Omental fat pad (tissue), 4 donors: ENCODE results near the gene ENHO. TPM values are rescaled to one million over a fixed set of nuclear protein-coding genes. Genes with fewer than 3 reads are reported as not detected.

Source experiments
- ATAC-seq: fragments of 150-250 bp; one replicate; pipeline ENCODE4 v1.9.1; 2016; ENCODE audit warnings: mild to moderate bottlenecking, moderate library complexity; ENCODE audit not compliant: low FRiP score
- DNase-seq: peaks from one replicate; pipeline ENCODE4 v3.0.0-alpha.2; 2019; ENCODE audit warnings: low spot score
- total RNA-seq, 4 donors: library from RNA; depleted of rRNA; stranded (reverse); fragments of >200 nt; gene quantifications; one replicate each; pipeline ENCODE4 v1.1.0, GENCODE V29; 2016
- TF ChIP-seq, protein P1 (sequence below), 3 donors: fragments of 450-650 bp; IDR thresholded peaks; one replicate each; pipeline ENCODE4 v1.5.1; 2016 to 2017; ENCODE audit warnings: antibody characterized with exemption in 3 of 3, mild to moderate bottlenecking in 3 of 3, moderate library complexity in 2 of 3

Gene ENHO
- total RNA-seq, 4 donors from 2014 or later = not detected

DNA sequence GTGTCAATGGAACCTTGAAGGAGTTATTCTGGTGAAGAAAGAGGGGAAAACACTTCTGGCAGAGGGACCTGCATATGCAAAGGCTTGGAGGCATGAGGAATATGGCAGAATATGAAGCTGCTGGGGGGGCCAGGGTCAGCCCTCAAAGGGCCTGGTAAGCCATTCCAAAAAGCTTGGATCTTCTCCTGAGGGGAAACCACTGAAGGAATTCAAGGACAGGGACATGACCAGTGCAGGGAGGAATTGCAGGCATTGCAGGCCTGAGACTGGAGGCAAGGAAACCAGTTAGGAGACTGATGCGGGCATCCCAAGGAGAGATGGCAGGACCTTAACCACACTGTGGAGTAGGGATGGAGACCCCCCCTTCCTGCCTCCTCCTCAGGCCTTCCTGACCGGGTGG lies 21.4 kb downstream of the ENHO start:
- ATAC-seq (no peak), DNase-seq (no peak)
- TF ChIP-seq, protein P1, sequence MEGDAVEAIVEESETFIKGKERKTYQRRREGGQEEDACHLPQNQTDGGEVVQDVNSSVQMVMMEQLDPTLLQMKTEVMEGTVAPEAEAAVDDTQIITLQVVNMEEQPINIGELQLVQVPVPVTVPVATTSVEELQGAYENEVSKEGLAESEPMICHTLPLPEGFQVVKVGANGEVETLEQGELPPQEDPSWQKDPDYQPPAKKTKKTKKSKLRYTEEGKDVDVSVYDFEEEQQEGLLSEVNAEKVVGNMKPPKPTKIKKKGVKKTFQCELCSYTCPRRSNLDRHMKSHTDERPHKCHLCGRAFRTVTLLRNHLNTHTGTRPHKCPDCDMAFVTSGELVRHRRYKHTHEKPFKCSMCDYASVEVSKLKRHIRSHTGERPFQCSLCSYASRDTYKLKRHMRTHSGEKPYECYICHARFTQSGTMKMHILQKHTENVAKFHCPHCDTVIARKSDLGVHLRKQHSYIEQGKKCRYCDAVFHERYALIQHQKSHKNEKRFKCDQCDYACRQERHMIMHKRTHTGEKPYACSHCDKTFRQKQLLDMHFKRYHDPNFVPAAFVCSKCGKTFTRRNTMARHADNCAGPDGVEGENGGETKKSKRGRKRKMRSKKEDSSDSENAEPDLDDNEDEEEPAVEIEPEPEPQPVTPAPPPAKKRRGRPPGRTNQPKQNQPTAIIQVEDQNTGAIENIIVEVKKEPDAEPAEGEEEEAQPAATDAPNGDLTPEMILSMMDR (IDR thresholded peaks at IDR 0.05) = no peak

- TF ChIP-seq, protein P1 (IDR thresholded peaks at IDR 0.05) = peak in 2 of 3 donors; percentile 65 to 94
- peak; percentile 34 for ATAC-seq
These were observed 22.0 kb downstream of the ENHO start for GRCh38 chr9:34500623-34501267.

GRCh38 chr9:34499076-34499475 lies 23.7 kb downstream of the ENHO start:
- TF ChIP-seq, protein P1 (IDR thresholded peaks at IDR 0.05) = no peak
- ATAC-seq (no peak), DNase-seq (no peak)

More at GRCh38 chr9:34500623-34501267, 22.0 kb downstream of the ENHO start:
- peak; percentile 62 for DNase-seq

DNA sequence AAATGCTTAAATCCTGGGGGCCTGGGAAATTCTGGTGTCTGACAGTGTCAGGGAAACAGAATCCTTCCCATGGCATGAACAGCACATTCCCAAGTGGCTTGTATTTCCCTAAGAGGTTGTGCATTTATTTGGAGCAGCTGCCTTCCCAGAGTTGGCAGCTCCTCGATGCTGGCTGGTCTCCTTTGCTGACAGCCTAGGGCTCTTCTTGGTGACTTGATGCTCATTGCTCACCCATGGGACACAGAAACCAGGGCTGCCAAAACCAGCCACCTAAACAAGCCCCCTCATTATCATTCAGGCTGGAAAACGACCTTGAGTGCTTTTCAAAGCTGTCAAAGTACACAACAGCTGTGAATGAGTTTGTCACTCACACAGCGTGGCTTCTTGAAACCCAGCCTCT lies 24.2 kb downstream of the ENHO start:
- TF ChIP-seq, protein P1 (IDR thresholded peaks at IDR 0.05) = no peak
- no peak for ATAC-seq
- DNase-seq = no peak

DNA sequence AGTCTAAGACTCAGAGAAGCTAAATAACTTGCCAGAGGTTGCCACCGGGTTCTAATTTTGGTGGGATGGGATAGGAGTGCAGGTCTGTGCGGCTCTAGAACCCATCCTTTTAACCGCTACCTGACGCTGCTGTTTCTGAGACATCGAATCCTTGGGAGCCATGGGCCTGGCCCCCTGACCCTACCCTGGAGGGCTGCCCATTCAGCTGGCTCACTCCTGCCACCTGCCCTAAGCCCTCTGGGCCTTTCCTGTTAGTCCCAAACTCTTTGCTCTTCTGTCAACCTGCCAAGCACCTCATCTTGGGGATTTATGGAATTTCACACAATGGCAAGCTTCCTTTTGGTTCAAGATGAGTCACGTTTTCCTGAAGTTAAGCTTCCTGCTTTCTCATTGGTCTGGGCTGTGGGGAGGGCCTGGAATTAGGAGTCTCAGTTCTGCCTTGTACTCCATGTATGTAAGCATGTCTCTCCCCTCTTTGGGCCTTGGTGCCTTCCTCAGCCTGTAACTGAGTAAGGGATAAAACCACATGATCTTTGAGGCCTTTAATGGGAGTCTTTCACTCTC lies 26.6 kb downstream of the ENHO start:
- DNase-seq = no peak
- no peak for ATAC-seq
- TF ChIP-seq, protein P1 (IDR thresholded peaks at IDR 0.05) = no peak

GRCh38 chr9:34493972-34494535 lies 28.7 kb downstream of the ENHO start:
- no peak for DNase-seq
- TF ChIP-seq, protein P1 (IDR thresholded peaks at IDR 0.05) = no peak
- no peak for ATAC-seq

DNA sequence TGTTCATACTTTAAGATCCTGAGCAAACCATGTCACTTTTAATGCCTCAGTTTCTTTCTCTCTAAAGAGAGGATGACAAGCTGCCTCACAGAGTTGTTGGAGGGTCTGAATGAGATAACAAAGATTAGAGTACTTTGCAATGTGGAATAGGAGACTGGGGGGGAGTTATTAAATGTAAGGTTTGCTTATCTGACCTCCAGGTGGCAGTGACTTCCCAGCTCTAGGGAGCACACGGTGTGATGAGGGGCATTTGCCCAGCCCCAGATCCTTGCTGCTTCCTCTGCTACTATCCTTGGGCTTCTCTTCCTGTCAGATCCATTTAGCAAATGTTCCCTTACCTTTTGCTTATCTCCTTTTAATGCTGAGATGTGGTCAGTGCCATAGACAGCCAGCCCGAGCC lies 30.7 kb downstream of the ENHO start:
- TF ChIP-seq, protein P1 (IDR thresholded peaks at IDR 0.05) = no peak
- no peak for ATAC-seq
- DNase-seq = no peak
